Measurements from ENCODE around the gene ST3GAL3.

ST3GAL3 gene

DNA sequence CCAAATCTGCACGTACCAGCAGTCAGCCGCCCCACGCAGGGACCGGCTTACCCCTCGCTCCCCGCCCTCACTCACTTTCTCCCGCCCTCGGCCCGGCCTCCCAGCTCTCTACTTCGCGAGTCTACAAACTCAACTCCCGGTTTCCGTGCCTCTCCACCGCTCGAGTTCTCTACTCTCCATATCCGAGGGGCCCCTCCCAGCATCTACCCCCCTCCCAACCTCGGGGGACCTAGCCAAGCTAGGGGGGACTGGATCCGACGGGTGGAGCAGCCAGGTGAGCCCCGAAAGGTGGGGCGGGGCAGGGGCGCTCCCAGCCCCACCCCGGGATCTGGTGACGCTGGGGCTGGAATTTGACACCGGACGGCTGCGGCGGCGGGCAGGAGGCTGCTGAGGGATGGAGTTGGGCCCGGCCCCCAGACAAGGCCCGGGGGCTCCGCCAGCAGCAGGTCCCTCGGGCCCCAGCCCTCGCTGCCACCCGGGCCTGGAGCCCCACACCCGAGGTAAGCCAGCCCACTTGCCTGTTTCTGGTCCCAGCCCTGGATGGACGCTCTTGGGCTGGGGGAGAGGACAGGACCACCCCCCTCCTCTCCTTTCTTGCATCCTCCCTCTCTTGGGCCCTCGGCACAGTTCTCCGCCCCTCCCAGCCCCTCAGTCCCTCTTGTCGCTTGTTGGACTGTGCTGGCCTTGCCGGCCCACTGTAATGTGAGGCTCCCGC is 226.2 kb downstream of the ST3GAL3 start, which contains the start of gene ARTN:
ARTN (plus strand) TSS at position 416 of the 715 bp plus-strand sequence. CDS start 1,856 bp downstream, outside the sequence.
- Histone ChIP-seq H3K9ac (ENCODE audit: low read length) (no peak within 1 kb of the TSS), H2AFZ (ENCODE audit: insufficient read depth, low read length, poor library complexity) (peak within 1 kb of the TSS; percentile 44), H3K18ac (ENCODE audit: low read length) (peak within 1 kb of the TSS; percentile 22), H3K27ac (ENCODE audit: low read depth, low read length) (no peak within 1 kb of the TSS), H3K4me3 (ENCODE audit: low read depth, low read length) (no peak within 1 kb of the TSS), H2AK5ac (ENCODE audit: low read length) (no peak within 1 kb of the TSS), H3K4ac (ENCODE audit: low read depth, low read length) (no peak within 1 kb of the TSS), H4K8ac (ENCODE audit: low read depth, low read length) (peak within 1 kb of the TSS; percentile 17), H3K4me2 (ENCODE audit: low read length) (peak within 1 kb of the TSS; percentile 68), H3K36me3 (ENCODE audit: control insufficient read depth in 1 of 2, insufficient read depth in 2 of 2, low read length in 2 of 2) (no peaks in the 10 kb centered on the region), H3K79me2 (ENCODE audit: control insufficient read depth, insufficient read depth, low read length, poor library complexity) (no peaks in the 10 kb centered on the region), H3K23ac (ENCODE audit: low read length) (peak within 1 kb of the TSS; percentile 14), H2BK12ac (ENCODE audit: low read length) (peak within 1 kb of the TSS; percentile 2), H4K91ac (ENCODE audit: low read depth, low read length) (no peak within 1 kb of the TSS), H2BK120ac (ENCODE audit: insufficient read depth, low read length, poor library complexity) (no peak within 1 kb of the TSS), H3K14ac (ENCODE audit: low read length) (no peak within 1 kb of the TSS), H4K12ac (ENCODE audit: low read depth, low read length) (no peak within 1 kb of the TSS), H3K27me3 (ENCODE audit: insufficient read depth, low read length) (no peaks in the 10 kb centered on the region), H3K9me3 (ENCODE audit: insufficient read depth, low read depth, low read length) (no peaks in the 10 kb centered on the region), H3K79me1 (ENCODE audit: low read length) (no peaks in the 10 kb centered on the region), H3K4me1 (ENCODE audit: control insufficient read depth in 1 of 2, insufficient read depth in 2 of 2, low read length in 2 of 2) (peaks cover 26 to 29% of the 10 kb centered on the region in 2 experiments), H2BK5ac (ENCODE audit: low read depth, low read length, poor library complexity) (no peak within 1 kb of the TSS)
- DNase-seq, result peak in 1 of 2 donors; percentile 24
- WGBS (ENCODE audit: extremely low coverage, insufficient coverage, insufficient read length), result no CpG with 5 or more reads among the region's 42 CpGs

- Histone ChIP-seq H3K4me2 (ENCODE audit: low read length) (no peak overlapping the region), H2BK12ac (ENCODE audit: low read length) (peak overlapping the region; percentile 2), H2BK120ac (ENCODE audit: insufficient read depth, low read length, poor library complexity) (no peak overlapping the region), H3K18ac (ENCODE audit: low read length) (peak overlapping the region; percentile 22), H4K8ac (ENCODE audit: low read depth, low read length) (no peak overlapping the region), H2BK5ac (ENCODE audit: low read depth, low read length, poor library complexity) (no peak overlapping the region), H2AFZ (ENCODE audit: insufficient read depth, low read length, poor library complexity) (no peak overlapping the region), H3K4me3 (ENCODE audit: low read depth, low read length) (no peak overlapping the region), H3K14ac (ENCODE audit: low read length) (no peak overlapping the region), H3K79me2 (ENCODE audit: control insufficient read depth, insufficient read depth, low read length, poor library complexity) (no peaks in the 10 kb centered on the region), H3K27ac (ENCODE audit: low read depth, low read length) (no peak overlapping the region), H3K36me3 (ENCODE audit: control insufficient read depth in 1 of 2, insufficient read depth in 2 of 2, low read length in 2 of 2) (no peaks in the 10 kb centered on the region), H3K23ac (ENCODE audit: low read length) (no peak overlapping the region), H3K4me1 (ENCODE audit: control insufficient read depth in 1 of 2, insufficient read depth in 2 of 2, low read length in 2 of 2) (peaks cover 26 to 29% of the 10 kb centered on the region in 2 experiments), H3K27me3 (ENCODE audit: insufficient read depth, low read length) (no peaks in the 10 kb centered on the region), H2AK5ac (ENCODE audit: low read length) (no peak overlapping the region), H3K4ac (ENCODE audit: low read depth, low read length) (no peak overlapping the region), H4K12ac (ENCODE audit: low read depth, low read length) (no peak overlapping the region), H4K91ac (ENCODE audit: low read depth, low read length) (no peak overlapping the region), H3K79me1 (ENCODE audit: low read length) (no peaks in the 10 kb centered on the region), H3K9ac (ENCODE audit: low read length) (no peak overlapping the region), H3K9me3 (ENCODE audit: insufficient read depth, low read depth, low read length) (no peaks in the 10 kb centered on the region)
- peak; percentile 71 to 83 for DNase-seq
- WGBS (ENCODE audit: extremely low coverage, insufficient coverage, insufficient read length), result no CpG with 5 or more reads among the region's 13 CpGs
Measured at GRCh38 chr1:43934101-43934985, 227.0 kb downstream of the ST3GAL3 start.

GRCh38 chr1:43934986-43935324 is 227.6 kb downstream of the ST3GAL3 start:
- Histone ChIP-seq H3K27me3 (ENCODE audit: insufficient read depth, low read length) (no peaks in the 10 kb centered on the region), H3K4me1 (ENCODE audit: control insufficient read depth in 1 of 2, insufficient read depth in 2 of 2, low read length in 2 of 2) (peaks cover 21 to 25% of the 10 kb centered on the region in 2 experiments), H3K23ac (ENCODE audit: low read length) (no peak overlapping the region), H3K9ac (ENCODE audit: low read length) (no peak overlapping the region), H3K27ac (ENCODE audit: low read depth, low read length) (no peak overlapping the region), H2BK12ac (ENCODE audit: low read length) (no peak overlapping the region), H2AK5ac (ENCODE audit: low read length) (no peak overlapping the region), H4K8ac (ENCODE audit: low read depth, low read length) (no peak overlapping the region), H3K4me3 (ENCODE audit: low read depth, low read length) (no peak overlapping the region), H3K4ac (ENCODE audit: low read depth, low read length) (no peak overlapping the region), H3K9me3 (ENCODE audit: insufficient read depth, low read depth, low read length) (no peaks in the 10 kb centered on the region), H3K79me1 (ENCODE audit: low read length) (no peaks in the 10 kb centered on the region), H3K79me2 (ENCODE audit: control insufficient read depth, insufficient read depth, low read length, poor library complexity) (no peaks in the 10 kb centered on the region), H3K36me3 (ENCODE audit: control insufficient read depth in 1 of 2, insufficient read depth in 2 of 2, low read length in 2 of 2) (no peaks in the 10 kb centered on the region), H4K12ac (ENCODE audit: low read depth, low read length) (no peak overlapping the region), H3K4me2 (ENCODE audit: low read length) (no peak overlapping the region), H3K18ac (ENCODE audit: low read length) (no peak overlapping the region), H2BK5ac (ENCODE audit: low read depth, low read length, poor library complexity) (no peak overlapping the region), H2AFZ (ENCODE audit: insufficient read depth, low read length, poor library complexity) (no peak overlapping the region), H2BK120ac (ENCODE audit: insufficient read depth, low read length, poor library complexity) (no peak overlapping the region), H4K91ac (ENCODE audit: low read depth, low read length) (no peak overlapping the region), H3K14ac (ENCODE audit: low read length) (no peak overlapping the region)
- DNase-seq, result no peak
- no CpG with 5 or more reads among the region's 5 CpGs for WGBS (ENCODE audit: extremely low coverage, insufficient coverage, insufficient read length)

DNA sequence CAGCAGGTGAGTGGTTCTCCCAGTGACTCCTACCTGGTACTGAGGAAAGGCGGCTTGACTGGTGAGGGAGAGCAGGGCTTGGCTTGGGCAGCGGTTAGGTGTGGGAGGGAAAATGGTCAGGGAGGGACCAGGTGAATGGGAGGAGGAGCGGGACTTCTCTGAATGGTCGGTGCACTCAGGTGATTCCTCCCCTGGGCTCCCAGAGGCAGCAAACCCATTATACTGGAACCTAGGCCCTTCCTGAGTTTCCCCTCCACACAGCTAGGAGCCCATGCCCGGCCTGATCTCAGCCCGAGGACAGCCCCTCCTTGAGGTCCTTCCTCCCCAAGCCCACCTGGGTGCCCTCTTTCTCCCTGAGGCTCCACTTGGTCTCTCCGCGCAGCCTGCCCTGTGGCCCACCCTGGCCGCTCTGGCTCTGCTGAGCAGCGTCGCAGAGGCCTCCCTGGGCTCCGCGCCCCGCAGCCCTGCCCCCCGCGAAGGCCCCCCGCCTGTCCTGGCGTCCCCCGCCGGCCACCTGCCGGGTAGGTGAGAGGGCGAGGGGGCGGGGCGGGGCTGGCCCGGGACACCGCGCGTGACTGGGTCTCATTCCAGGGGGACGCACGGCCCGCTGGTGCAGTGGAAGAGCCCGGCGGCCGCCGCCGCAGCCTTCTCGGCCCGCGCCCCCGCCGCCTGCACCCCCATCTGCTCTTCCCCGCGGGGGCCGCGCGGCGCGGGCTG is 228.5 kb downstream of the ST3GAL3 start:
- Histone ChIP-seq H3K14ac (ENCODE audit: low read length) (no peak overlapping the region), H3K9me3 (ENCODE audit: insufficient read depth, low read depth, low read length) (no peaks in the 10 kb centered on the region), H3K4ac (ENCODE audit: low read depth, low read length) (no peak overlapping the region), H3K4me3 (ENCODE audit: low read depth, low read length) (peak overlapping the region; percentile 46), H4K91ac (ENCODE audit: low read depth, low read length) (no peak overlapping the region), H4K8ac (ENCODE audit: low read depth, low read length) (no peak overlapping the region), H3K79me1 (ENCODE audit: low read length) (no peaks in the 10 kb centered on the region), H2AK5ac (ENCODE audit: low read length) (no peak overlapping the region), H3K9ac (ENCODE audit: low read length) (no peak overlapping the region), H3K79me2 (ENCODE audit: control insufficient read depth, insufficient read depth, low read length, poor library complexity) (no peaks in the 10 kb centered on the region), H3K4me1 (ENCODE audit: control insufficient read depth in 1 of 2, insufficient read depth in 2 of 2, low read length in 2 of 2) (peaks cover 18% of the 10 kb centered on the region in 2 experiments), H2AFZ (ENCODE audit: insufficient read depth, low read length, poor library complexity) (no peak overlapping the region), H3K23ac (ENCODE audit: low read length) (no peak overlapping the region), H4K12ac (ENCODE audit: low read depth, low read length) (no peak overlapping the region), H3K18ac (ENCODE audit: low read length) (peak overlapping the region; percentile 40), H2BK120ac (ENCODE audit: insufficient read depth, low read length, poor library complexity) (no peak overlapping the region), H2BK5ac (ENCODE audit: low read depth, low read length, poor library complexity) (no peak overlapping the region), H3K4me2 (ENCODE audit: low read length) (peak overlapping the region; percentile 74), H2BK12ac (ENCODE audit: low read length) (no peak overlapping the region), H3K27me3 (ENCODE audit: insufficient read depth, low read length) (no peaks in the 10 kb centered on the region), H3K27ac (ENCODE audit: low read depth, low read length) (no peak overlapping the region), H3K36me3 (ENCODE audit: control insufficient read depth in 1 of 2, insufficient read depth in 2 of 2, low read length in 2 of 2) (no peaks in the 10 kb centered on the region)
- WGBS (ENCODE audit: extremely low coverage, insufficient coverage, insufficient read length), result no CpG with 5 or more reads among the region's 48 CpGs
- no peak for DNase-seq

Measured in trophoblast cell (in vitro differentiated cells and primary cell).